NOMO-1 (cell line): Measurements from ENCODE around the gene NRGN.

Experiments
- DNase-seq, 2 experiments: peaks; one replicate each; lab custom pipeline; 2025; ENCODE audit not compliant: unreplicated experiment in 2 of 2; lab: John Stamatoyannopoulos, UW

Gene NRGN

DNA sequence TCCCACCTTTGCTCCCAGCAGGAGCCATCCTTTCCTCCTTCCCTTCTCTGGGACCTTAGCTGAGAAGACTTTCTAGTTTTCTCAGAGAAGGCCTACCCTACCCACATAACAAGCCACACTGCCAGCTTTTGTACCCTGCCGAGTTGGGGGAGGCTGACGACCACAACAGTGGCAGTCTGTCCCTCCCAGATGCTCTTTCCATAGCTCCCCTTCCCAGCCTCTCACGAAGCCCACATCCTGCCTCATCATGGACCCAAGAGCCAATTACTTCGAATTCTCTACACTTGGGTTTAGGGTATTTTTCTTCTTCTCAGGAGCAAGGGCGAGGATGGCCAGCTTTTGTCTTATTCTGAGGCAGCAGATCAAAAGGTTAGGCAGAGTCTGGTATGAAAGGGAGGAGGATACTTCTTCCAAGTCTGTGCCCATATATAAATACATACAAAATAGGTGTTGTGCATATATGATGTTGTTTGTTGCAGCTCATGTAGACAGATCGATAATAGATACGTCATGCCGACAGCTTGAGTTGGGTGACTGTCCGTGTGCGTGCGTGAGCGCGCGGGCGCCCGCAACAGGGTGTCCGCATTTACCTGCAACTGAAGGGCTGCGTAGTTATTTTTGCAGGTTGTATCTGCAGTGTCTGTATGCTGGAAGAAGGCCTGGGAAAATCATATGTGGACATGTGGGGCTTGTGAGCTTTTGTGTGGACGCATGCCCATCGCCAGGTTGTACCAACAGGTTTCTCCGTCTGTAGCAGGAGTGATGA is 846 bp upstream of the NRGN start:
- DNase-seq = no peak

DNA sequence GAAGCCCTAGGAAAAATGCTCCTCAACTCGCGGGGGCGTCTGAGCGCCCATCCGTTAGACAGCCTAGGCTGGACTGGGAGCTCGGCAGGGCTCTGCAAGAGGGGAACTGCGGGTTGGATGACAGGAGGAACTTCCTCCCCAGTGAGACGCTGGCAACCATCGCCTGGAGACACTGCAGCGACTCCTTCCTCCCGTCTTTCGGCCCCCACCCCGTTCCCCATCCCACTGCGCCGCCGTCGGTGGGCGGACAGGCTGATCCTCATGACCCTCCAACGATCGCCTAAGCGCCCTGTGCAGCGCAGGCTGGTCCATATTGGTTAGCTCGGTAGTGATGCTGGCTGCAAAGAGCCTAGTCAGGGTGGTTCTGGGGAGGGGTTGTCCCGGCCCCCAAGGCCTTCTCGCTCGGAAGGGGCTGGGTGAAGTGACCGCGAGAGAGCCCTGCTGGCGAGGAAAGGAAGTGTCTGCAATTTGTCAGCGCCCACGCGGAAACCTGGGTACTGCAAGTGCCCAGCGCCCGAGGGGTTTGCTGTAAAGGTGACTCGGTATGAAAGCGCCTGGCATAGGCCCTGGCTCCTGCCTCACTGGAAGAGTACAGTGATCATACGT is 638 bp downstream of the NRGN start:
- peak; percentile 56 to 66 for DNase-seq

DNA sequence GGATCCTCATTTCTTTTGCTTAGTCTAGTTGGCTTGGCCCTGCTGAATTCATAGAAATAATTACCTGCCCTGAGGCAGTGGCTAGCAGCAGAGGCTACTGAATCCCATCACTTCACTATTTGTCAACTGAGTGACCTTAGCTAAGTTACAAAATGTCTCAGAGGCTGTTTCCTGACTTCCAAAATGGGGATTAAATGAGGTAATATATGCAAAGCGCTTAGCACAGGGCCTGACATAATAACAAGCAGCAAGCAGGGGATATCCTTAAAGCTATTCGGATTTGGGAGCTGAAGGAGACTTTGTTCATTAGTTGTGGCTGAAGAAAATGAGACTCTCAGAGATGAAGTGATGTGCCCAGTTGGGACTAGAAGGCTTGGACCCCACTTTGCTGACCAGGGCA is 2.8 kb downstream of the NRGN start:
- DNase-seq = no peak

DNA sequence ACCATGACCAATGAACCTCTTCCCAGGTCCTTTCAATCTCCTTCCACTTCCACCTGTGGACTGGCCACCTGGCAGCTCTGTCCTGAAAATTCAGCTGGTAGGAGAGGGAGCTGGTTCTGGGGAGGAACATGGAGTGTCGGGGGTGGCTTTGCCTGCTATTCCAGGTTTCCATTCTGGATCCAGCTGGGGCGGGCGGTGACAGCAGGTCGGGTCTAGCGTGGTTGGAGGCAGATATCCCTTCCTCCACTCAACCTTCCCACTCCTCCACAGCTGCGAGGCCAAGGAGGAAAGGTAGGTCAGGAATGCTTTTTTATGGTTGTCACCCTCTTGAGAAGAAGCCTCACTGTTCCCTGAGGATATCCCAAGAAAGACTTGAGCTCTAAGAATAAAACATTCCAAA is 3.3 kb downstream of the NRGN start:
- DNase-seq = no peak

DNA sequence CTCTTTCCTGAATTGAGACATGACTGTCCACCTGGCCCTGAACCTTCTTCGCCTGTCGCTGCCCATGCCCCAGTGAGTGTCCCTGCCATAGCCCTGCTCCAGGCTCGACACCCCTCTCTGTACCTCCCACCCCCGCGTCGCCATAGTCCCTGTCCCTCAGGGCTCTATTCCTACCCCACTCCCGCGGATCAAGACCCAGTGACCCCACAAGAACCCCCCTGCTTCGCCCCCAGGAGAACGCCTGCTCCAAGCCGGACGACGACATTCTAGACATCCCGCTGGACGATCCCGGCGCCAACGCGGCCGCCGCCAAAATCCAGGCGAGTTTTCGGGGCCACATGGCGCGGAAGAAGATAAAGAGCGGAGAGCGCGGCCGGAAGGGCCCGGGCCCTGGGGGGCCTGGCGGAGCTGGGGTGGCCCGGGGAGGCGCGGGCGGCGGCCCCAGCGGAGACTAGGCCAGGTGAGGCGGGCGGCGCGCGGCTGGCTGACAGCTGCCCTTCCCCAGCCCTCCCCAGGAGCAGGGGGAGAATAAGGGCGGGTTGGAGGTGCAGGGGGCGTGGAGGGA is 5.6 kb downstream of the NRGN start:
- no peak for DNase-seq

DNA sequence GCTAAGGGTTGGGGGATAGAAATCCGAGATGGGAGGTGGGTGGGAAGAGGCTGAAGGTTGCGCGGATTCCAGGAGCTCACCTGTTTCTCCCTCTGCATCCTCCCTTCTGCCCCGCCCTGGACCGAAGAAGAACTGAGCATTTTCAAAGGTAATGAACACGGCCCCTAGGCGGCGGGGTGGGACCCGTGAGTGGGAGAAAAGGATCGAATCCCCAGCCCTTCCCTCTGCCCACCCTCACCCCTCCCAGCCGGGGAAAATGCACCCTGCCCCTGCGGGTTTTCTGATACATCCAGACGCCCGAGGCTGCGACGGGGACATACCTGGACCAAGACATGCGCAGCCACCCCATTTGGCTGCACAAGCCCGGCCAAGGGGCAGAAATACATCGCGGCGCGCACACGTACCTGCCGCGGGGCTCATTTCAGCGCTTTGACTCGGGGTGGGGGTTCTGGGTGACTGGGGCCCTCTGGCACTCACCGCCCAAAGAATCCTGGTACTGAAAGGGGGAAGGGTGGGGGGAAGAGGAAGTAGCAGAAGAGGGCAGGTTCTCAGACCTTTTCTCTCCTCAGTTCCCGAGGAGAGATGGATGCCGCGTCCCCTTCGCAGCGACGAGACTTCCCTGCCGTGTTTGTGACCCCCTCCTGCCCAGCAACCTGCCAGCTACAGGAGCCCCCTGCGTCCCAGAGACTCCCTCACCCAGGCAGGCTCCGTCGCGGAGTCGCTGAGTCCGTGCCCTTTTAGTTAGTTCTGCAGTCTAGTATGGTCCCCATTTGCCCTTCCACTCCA is 6.3 kb downstream of the NRGN start:
- DNase-seq = no peak

DNA sequence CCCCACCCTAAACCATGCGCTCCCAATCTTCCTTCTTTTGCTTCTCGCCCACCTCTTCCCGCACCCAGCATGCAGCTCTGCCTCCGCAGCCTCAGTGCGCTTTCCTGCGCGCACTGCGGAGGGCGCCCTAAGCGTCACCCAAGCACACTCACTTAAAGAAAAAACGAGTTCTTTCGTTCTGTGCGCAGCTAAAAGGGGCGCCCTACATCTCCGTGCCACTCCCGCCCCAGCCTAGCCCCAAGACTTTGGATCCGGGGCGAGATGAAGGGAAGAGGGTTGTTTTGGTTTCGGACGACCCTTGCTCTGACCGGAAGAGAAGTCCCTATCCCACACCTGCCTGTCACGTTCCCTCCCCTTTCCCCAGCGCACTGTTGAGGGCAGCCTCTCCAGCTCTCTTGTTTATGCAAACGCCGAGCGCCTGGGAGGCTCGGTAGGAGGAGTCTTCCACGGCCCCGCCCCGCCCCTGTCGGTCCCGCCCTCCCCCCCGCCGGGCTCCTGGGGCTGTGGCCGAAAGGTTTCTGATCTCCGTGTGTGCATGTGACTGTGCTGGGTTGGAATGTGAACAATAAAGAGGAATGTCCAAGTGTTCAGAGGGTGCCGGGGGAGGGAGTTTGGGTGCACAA is 7.0 kb downstream of the NRGN start:
- no peak for DNase-seq

DNA sequence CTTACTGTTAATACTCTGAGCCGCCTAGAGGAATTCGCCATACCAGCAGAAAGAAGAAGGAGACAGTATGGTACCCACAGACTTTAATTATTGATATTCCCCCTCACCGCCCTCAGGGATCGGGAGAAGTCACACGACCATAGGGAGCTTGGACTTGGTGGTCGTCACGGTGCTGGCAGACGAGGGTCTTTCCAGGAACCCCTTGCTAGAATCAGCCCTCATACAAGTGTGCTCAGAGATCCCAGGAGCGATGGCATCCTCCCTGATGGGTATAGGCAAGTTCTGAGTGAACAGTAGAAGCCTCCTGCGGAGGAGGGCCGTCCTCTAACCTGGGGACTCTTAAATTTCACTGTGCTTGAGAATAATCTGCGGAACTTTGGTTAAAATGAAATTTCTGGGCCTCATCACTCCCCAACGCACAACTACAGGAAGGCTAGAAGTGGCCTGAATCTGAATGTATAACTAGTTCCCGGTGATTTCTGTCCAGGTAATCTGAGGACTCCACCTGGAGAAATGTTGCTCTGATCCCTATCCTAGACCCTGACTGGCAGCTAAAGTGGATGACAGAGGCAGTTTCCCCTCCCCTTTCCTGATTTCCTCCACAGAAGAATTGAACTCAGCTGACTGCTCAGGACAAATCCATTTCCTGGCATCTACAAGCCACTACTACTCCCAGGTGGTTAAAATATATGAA is 7.8 kb downstream of the NRGN start:
- DNase-seq = no peak

DNA sequence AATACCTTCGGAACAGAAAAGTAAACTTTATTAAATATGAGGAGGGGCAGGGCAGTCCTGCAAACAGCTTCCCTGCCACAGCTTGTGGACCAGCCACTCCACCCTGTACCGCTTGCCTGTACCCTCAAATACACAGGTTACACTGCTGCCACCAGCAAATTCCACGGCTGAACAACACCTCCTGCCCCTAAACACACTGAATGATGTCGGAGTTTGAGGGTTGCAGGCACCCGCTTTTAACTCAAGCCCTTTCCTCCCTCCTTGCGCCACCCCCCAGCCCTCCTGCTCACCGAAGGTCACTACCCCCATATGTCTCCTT is 8.3 kb downstream of the NRGN start:
- DNase-seq = no peak

DNA sequence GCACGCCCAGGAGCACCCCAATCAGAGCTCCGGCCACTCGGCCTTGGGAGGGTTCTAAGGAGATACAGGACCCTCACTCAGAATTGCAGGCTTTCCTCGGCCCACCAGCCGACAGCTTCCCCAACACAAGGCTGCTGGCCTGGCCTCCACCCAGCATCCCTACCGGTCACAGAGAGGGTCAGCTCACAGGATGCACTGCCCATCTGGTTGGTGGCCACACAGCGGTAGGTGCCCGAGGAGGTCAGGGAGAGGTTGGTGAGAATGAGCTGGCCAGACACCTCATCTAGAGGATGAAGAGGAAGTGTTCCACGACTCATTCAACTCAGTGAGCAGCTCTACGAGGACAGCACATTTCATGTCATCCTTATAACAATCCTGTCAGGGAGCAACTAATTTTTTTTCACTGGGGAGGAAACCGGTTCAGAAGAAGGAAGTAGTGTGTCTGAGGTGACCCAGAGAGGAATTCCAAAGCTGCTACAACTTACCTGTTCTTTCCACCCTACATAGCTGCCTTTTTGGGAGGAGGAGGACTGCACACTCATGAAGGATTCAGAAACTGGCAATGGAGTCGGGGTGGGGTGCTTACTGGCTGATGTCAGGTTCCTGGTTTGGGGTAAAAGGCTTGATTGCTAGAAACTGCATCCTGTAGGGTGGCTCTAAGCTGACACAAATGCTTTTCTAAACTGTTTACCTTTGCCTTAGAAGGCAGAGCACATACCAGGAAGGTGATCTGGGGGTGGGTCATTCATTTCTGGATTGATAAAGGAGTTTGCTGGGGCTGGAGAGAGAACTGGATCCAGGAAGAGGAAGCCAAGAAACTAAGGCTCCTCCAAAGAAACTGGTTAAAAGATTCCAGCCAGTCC is 9.0 kb downstream of the NRGN start:
- peak in 1 of 2 experiments; percentile 48 for DNase-seq

DNA sequence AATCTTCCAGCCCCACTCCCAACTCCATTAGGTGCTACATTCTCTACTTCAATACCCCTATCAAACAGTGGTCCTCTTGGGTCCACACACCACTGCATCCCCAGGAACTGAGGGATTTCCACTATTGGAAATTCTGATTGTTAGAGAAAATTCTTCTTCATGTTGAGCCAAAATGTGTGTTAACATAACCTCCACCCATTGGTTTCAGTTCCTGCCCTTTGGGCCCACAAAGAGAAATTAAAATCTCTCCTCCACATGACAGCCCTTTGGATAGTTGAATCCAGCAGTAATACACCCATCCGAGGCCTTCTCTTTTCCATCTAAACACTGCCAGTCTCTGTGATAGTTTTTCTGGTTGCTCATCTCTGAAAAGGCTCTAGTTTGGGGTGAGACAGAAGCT is 10.2 kb downstream of the NRGN start:
- peak in 1 of 2 experiments; percentile 56 for DNase-seq

DNA sequence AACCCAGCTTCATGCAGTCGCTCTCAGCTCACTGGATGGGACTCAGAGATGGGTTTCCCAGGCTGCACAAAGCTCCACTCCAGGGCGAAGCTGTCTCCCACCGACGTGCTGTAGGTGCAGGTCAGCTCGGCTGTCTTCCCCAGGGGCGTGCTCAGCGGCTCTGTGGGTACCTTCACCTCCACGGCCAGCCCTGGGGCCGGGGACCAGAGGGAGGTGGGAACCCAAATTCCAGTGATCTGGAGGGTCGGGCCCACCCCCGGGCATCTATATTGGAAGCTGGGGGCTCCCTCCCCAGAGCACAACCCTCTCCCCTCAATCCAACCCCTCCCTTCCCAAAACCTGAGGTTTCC is 11.6 kb downstream of the NRGN start:
- DNase-seq = no peak

DNA sequence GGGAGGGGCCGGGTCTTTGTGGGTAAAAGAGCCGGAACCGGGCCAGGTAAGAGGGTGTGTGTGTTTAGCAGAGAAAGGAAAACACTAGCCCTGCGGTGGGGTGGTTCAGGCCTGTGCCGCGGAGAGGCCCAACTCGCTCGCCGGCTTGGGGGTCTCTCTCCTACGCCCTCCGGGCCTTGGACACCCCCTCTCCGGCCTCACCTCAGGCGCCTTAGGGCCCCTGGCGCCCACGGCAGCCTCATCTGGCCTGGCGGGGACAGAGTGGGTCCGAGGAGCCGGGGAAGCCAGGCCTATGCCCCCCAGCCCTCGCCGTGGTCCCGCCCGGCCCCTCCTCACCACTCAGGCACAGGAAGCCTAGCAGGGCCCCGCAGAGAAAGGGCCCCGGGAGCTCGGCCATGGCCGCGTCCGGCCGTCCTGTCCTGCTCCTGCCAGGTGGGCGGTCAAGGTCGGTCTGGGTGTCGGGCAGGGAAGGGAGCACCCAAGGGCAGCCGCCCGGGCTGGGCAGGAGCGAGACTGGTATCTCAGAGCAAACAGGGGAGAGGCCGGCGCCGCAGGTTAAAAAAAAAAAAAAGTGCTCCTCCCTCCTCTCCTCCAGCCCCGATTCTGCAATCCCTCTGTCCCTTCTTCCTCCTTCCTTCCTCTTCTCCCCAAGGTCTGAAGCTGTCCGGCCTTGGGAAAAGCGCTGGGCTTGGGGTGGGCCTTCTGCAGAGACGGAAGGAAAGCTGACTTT is 12.2 kb downstream of the NRGN start, which contains the start of gene VSIG2:
TSS of gene VSIG2 (minus strand) at position 515 of the 730 bp plus-strand sequence. CDS start at position 397, 118 bp downstream.
- no peak for DNase-seq

DNA sequence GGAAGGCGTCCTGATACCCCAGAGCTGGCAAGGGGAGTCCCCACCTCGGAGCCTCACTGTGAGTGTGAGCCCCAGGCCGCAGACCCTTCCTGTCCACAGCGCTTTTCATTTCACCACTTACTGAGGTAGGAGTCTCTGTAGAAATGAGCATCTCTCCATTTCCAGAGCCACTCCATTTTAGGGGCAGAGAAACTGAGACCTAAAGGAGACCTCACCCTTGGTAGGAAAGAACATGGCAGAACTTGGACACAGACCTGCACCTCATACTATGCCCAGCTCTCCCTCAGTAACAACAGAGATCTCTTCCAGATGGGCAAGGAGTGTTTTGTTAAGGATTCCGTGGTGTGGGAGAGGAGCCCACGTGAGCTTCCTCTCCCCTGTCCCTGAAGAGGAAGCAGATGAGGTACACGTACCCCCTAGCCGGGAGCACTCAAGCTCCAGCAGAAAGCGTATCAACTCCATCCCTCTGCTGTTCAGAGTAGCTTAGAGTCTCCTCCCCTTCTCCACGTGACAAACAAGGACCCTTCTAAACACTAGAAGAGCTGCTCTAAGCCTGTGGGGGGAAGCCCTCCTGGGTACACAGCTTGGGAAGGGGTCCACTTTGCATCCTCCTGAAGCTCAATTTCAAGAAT is 12.8 kb downstream of the NRGN start:
- DNase-seq = no peak

DNA sequence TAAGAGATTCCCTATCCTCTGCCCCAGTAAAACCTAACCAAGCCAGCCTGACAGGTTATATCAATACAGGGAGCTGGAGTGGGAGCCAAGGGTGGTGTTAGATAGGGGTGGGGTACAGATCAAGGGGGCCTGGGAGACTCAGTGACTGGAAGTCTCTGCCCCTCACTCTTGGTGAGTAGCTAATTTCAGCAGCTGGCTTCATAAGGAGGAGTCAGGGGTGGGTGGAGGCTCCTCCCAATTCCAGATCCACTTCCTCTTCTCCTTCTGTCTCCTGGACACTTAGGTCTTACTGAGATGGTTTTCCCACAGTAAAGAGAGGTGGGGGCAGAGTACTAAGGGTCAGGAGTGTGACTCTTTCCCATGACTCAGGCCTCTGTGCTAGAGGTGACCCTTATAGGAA is 13.5 kb downstream of the NRGN start:
- peak in 1 of 2 experiments; percentile 7 for DNase-seq

DNA sequence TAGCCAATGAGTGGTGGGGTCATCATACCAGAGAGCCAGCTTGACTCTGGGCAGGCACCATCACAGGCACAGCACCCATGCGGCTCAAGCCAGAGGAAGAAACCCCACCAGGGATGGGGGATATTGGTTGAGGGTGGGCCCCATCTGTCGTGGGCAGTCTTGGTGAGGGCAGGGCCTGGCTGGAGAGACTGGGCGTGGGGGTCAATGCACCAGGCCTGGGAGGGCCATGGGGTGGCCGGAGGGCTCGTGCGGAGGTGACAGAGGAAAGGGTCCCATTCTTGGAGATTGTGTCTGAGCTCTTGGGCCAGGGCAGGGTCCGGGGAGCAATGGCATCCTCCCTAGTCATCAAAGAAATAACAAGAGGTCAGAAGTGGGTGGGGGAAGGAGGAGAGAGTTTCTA is 13.9 kb downstream of the NRGN start:
- no peak for DNase-seq

DNA sequence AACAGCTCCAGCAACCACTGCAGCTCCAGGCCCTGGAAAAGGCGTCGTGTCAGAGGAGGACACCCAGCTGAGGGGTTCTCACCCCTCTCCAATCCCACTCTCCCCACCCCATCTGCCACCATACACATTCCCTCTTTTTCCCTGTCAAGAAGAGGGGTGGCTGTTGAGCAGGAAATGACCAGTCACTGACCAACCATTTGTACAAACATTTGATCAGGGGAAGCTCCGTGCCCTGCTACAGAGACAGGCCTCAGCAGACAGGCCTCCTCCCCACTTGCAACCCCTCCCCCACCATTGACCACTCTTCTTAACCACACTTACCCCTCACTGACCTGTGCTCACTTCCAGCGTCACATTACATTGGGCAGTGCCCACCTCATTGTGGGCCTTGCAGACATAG is 14.6 kb downstream of the NRGN start:
- no peak for DNase-seq

DNA sequence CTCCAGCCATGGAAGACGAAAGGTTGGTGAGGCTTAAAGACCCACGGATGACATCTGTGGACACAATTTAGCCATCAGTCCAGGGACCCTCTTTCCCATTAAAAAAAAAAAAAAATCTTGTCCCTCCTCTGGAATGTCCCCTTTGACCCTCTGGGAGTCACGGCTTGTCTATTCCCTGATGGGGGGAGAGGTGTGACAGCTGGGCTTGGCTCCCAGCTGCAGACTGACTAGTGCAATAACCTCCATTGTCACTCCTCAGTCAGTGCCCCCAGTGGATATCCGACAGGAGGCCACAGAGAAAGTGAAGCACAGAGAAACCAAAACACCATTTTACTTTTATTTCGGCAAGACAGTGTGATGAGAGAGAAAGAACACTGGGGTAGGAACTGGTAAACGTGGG is 15.0 kb downstream of the NRGN start:
- no peak for DNase-seq
